ENCODE data around the gene LRRC4C.

GRCh38 chr11:41053894-41054293 is 405.6 kb downstream of the LRRC4C start:
- TF ChIP-seq POLR2A (IDR thresholded peaks at IDR 0.05; ENCODE audit: low read depth, low read length) (no peak), POLR2AphosphoS5 (IDR thresholded peaks at IDR 0.05; ENCODE audit: low read depth, low read length) (no peak), TAF1 (IDR thresholded peaks at IDR 0.05; ENCODE audit: borderline replicate concordance, low read depth, low read length) (no peak)

Measured in GM12892 (cell line).